ENCODE results near the gene PPM1G. TPM values are rescaled to one million over a fixed set of nuclear protein-coding genes. Genes with fewer than 3 reads are reported as not detected.

The PPM1G gene
- total RNA-seq, 4 donors from 2014 or later: 40.2 to 50.3 (median 48.1) TPM

- H3K4me3 ChIP-seq (ENCODE audit: low read depth, poor library complexity, severe bottlenecking): peak overlapping the region; percentile 72
- DNase-seq (ENCODE audit: low spot score in 2 of 2): peak; percentile 58 to 91
- intact Hi-C loops (cut with DNase I; ENCODE audit: low total_unique reads): no loop called here
- 0 to 2% methylated on average over 12 to 14 of the region's 18 CpGs for WGBS, 2 donors
- TF ChIP-seq POLR2A (IDR thresholded peaks at IDR 0.05): no peak
- TF ChIP-seq, protein P1, sequence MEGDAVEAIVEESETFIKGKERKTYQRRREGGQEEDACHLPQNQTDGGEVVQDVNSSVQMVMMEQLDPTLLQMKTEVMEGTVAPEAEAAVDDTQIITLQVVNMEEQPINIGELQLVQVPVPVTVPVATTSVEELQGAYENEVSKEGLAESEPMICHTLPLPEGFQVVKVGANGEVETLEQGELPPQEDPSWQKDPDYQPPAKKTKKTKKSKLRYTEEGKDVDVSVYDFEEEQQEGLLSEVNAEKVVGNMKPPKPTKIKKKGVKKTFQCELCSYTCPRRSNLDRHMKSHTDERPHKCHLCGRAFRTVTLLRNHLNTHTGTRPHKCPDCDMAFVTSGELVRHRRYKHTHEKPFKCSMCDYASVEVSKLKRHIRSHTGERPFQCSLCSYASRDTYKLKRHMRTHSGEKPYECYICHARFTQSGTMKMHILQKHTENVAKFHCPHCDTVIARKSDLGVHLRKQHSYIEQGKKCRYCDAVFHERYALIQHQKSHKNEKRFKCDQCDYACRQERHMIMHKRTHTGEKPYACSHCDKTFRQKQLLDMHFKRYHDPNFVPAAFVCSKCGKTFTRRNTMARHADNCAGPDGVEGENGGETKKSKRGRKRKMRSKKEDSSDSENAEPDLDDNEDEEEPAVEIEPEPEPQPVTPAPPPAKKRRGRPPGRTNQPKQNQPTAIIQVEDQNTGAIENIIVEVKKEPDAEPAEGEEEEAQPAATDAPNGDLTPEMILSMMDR (IDR thresholded peaks at IDR 0.05): no peak
Measured at GRCh38 chr2:27369471-27370025, 39.8 kb downstream of the PPM1G start.

- WGBS, 2 donors: 75 to 91% methylated on average over 2 of the region's 2 CpGs
- TF ChIP-seq POLR2A (IDR thresholded peaks at IDR 0.05): no peak
- TF ChIP-seq, protein P1 (IDR thresholded peaks at IDR 0.05): no peak
- no peak overlapping the region for H3K4me3 ChIP-seq (ENCODE audit: low read depth, poor library complexity, severe bottlenecking)
- intact Hi-C loops (cut with DNase I; ENCODE audit: low total_unique reads): no loop called here
- DNase-seq (ENCODE audit: low spot score in 2 of 2): no peak
Measured at GRCh38 chr2:27363933-27364332, 45.5 kb downstream of the PPM1G start.

DNA sequence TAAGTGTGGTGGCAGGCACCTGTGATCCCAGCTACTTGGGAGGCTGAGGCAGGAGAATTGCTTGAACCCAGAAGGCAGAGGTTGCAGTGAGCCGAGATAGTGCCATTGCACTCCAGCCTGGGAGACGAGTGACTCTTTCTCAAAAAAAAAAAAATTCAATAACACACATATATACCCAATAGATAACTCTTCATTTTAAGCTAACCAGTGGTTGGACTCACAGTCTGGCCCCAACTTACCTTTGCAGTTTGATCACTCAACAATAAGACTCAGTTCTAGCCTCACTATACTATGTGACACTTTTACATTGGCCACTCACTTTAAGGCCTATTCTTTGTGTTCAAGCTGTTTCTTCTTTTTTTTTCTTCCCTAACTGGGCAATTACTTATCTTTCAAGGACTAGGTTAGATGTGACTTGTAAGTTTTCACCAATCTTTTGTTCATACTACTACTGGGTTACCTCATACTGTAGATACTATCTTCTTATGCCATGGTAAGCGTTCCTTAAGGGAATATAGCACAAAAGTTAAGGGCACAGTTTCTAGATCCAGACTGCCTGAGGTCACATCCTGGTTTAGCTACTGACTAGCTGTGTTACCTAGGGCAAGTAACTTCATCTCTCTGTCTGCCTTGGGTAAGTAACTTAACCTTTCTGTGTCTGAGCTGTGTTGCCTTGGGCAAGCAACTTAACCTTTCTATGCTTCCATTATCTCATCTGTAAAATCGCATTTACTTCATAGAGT is 46.5 kb downstream of the PPM1G start:
- TF ChIP-seq, protein P1 (IDR thresholded peaks at IDR 0.05): no peak
- no peak for DNase-seq (ENCODE audit: low spot score in 2 of 2)
- H3K4me3 ChIP-seq (ENCODE audit: low read depth, poor library complexity, severe bottlenecking): no peak overlapping the region
- 82 to 90% methylated on average over 4 of the region's 4 CpGs for WGBS, 2 donors
- intact Hi-C loops (cut with DNase I; ENCODE audit: low total_unique reads): no loop called here

DNA sequence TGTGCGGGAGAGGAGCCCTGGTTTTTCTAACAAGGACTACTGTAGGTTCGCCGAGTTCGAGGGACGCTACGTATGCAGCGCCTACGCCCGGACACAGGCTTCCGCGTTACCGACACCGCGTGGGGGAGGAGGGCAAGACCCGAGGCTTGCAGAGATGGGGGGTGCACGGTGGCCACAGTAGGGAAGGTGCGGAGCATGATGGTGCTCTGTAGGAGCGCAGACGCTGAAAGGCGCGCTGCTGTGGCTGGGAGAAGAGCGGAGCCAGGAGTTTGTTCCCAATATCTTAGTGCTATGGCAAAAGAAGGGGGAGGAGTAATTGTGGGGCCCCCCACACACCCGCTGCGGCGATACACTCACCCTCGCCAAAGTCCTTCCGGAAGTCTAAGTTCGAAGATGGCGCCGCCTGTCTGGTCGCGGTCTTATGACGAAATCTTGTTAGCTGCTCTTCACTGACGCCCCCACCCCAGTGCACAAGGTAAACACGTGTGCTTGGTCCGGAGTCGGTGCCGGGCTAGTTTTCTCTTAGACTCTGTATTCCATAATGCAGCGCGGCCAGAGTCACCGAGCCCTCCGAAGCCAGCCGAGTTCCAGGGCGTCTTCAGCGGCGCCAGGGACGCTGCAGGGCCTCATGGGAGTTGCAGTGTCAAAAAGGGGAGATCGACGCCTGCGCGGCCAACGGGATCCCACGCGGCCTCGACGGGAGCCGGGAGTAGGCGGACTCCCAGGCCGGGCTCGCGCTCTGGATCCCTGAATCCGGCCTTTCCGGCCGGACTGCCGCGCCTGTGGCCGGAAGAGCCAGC is 52.8 kb downstream of the PPM1G start, which contains the start of gene GTF3C2:
GTF3C2 (minus strand) TSS at position 383 of the 800 bp plus-strand sequence. CDS start 13,210 bp downstream, outside the sequence.
- peak; percentile 94 to 99 for DNase-seq (ENCODE audit: low spot score in 2 of 2)
- WGBS, 2 donors: 0% methylated on average over 37 to 64 of the region's 67 CpGs
- TF ChIP-seq, protein P1 (IDR thresholded peaks at IDR 0.05): peak in 1 of 3 donors; percentile 1
- TF ChIP-seq POLR2A (IDR thresholded peaks at IDR 0.05): no peak
- intact Hi-C loops (cut with DNase I; ENCODE audit: low total_unique reads): no loop called here
- peak within 1 kb of the TSS; percentile 81 for H3K4me3 ChIP-seq (ENCODE audit: low read depth, poor library complexity, severe bottlenecking)

GRCh38 chr2:27356056-27356381 is 53.4 kb downstream of the PPM1G start:
- TF ChIP-seq, protein P1 (IDR thresholded peaks at IDR 0.05): no peak
- no peak for TF ChIP-seq POLR2A (IDR thresholded peaks at IDR 0.05)
- 0% methylated on average over 12 of the region's 12 CpGs for WGBS, 2 donors
- DNase-seq (ENCODE audit: low spot score in 2 of 2): peak; percentile 26 to 87
- intact Hi-C loops (cut with DNase I; ENCODE audit: low total_unique reads): no loop called here
- H3K4me3 ChIP-seq (ENCODE audit: low read depth, poor library complexity, severe bottlenecking): peak overlapping the region; percentile 81
